HG03159 (cell line): ENCODE results near the gene ALG8.
A peak's percentile ranks its signal among the peaks of the same experiment; 100 is the strongest.
"Not testable (repeated sequence)": the region's sequence is repeated elsewhere in the genome, so short reads cannot be mapped to it uniquely, and the experiment has no call there.

Source experiments
- ATAC-seq: cut with Tn5 transposase; IDR thresholded peaks from one replicate; pipeline ENCODE4 v1.9.1; 2021; ENCODE audit warnings: mild to moderate bottlenecking, moderate library complexity; ENCODE audit not compliant: unreplicated experiment

Gene ALG8

DNA sequence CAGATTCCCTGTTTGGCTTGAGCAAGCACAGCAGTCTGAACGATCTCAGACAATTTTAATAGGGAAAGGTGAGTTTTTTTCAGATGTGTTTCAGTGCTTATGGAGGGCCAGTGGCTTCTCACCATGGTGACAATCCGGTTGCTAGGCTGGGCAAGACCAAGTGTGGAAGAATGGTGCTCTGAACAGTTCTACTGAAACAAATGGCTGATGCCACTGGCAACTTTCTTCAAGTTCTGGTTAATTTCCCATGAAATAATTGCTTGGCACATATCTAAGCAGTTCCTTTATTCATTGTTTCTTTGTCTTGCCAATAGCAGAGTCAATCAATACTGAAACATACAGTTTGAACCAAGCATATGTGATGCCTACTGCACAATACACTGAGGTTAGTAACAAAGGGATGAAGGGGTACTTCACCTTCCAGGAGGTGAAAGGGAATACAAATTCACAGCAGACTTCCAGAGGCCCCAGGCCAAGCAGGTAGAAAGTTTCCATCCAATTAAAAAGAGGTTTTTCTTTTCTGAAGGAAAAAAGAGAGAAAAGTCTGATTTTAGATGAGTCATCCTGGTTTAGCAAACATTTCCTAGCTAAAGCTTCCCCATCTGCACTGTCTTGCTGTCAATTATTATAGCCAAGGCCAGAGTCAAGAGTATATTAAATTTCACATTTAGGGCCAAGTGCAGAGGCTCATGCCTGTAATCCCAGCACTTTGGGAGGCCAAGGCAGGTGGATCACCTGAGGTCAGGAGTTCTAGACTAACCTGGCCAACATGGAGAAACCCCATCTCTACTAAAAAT is 38.6 kb downstream of the ALG8 start:
- ATAC-seq, result no peak

GRCh38 chr11:78100261-78100660 is 39.2 kb downstream of the ALG8 start:
- ATAC-seq, result no peak

DNA sequence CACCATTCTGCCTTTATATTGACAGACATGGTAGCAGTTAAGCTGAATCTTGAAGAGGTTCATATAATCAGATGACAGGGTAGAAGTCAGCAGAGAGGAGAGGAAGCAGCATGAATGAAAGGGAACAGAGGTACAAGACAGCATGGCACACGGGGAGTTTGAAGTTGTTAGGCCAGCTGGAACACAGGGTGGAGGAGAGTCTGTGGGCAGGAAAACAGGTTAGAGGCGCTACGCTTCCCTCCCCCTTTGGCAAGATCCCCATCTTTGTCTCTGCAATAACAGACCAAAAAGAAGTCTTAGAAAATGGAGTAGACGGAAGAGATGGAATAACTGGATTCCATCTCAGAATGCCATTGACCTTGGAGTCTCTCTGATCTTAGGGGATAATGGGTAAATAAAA is 39.8 kb downstream of the ALG8 start:
- ATAC-seq, result no peak

- ATAC-seq, result no peak
Measured at GRCh38 chr11:78097666-78098385, 41.6 kb downstream of the ALG8 start.

DNA sequence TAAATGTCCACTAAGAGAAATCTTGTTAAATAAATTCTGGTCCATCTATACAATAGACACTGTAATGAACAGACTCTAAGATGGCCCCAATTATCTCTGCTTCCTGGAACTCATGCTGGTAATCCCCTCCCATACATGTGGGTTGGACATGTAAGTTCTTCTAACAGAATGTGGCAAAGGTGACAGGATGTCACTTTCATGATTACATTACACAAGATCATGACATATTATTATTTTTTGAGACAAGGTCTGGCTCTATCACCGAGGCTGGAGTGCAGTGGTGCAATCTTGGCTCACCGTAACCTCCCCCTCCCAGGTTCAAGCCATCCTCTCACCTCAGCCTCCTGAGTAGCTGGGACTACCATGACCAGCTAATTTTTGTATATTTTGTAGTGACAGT is 45.2 kb downstream of the ALG8 start:
- no peak for ATAC-seq

DNA sequence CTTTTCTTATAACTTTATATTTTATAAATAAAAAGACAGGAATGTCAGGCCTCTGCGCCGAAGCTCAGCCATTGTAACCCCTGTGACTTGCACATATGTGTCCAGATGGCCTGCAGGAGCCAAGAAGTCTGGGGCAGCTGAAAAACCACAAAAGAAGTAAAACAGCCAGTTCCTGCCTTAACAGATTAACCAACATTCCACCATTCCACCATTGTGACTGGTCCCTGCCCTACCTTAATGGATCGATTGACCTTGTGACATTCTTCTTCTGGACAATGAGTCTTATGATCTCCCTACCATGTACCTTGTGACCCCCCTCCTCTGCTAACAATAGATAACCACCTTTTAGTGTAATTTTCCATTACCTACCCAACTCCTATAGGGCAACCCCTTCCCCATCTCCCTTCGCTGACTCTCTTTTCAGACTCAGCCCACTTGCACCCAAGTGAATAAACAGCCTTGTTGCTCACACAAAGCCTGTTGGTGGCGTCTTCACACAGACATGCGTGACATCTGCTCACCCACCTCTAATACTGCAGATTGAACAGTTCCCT is 52.8 kb downstream of the ALG8 start:
- ATAC-seq, result not testable (repeated sequence)

DNA sequence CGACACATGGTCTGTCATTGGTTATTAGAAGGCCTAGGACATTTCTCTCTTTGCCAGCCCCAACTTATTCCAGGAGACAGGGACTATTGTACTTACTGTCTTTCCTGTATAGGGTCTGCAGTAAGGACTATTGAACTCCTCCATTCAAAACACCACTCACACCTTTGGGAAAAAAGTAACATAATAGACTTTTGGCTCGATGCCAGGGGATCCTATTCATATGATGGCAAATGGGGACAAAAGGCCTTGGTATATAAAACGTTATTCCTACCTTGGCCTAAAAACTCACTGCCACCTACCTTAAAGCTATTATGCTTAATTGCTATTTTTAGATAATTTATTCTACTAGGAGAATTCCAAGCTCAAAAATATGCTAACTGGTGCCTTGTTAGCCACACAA is 53.5 kb downstream of the ALG8 start:
- ATAC-seq, result no peak

GRCh38 chr11:78084506-78084905 is 54.9 kb downstream of the ALG8 start:
- not testable (repeated sequence) for ATAC-seq

DNA sequence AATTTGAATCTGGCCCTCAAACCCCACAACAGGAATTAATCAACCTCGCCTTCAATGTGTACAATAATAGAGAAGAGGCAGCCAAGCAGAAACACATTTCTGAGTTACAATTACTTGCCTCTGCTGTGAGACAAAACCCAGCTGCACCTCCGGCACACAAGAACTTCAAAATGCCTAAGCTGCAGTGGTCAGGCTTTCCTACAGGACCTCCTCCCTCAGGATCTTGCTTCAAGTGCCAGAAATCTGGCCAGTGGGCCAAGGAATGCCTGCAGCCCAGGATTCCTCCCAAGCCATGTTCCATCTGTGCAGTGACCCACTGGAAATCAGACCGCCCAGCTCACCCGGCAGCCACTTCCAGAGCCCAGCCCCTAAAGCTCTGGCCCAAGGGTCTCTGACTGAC is 56.4 kb downstream of the ALG8 start:
- no peak for ATAC-seq

DNA sequence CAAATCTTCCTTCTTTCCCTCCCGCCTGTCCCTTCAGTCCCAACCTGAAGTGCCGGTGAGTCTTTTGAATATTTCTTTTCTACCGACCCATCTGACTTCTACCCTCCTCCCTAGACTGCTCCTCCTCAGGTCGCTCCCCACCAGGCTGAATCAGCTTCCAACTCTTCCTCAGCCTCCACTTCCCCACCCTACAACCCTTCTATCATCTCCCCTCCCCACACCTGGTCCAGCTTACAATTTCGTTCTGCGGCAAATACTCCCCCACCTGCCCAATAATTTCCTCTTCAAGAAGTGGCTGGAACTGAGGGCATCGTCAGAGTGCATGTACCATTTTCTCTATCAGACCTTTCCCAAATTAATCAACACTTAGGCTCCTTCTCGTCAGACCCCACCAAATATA is 57.3 kb downstream of the ALG8 start:
- no peak for ATAC-seq

DNA sequence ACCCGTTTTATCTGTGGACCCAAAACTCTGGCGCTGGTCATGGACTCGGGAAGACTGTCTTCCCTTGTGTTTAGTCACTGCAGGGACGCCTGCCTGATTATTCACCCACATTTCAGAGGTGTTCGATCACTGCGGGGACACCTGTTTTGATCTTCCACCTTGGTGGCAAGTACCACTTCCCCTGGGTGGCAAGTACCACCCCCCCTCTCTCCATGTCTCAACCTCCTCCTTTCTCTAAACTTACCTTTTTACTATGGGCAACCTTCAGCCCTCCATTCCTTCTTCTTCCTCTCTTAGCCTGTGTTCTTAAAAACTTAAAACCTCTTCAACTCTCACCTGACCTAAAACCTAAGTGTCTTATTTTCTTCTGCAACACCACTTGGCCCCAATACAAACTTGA is 57.8 kb downstream of the ALG8 start:
- no peak for ATAC-seq

DNA sequence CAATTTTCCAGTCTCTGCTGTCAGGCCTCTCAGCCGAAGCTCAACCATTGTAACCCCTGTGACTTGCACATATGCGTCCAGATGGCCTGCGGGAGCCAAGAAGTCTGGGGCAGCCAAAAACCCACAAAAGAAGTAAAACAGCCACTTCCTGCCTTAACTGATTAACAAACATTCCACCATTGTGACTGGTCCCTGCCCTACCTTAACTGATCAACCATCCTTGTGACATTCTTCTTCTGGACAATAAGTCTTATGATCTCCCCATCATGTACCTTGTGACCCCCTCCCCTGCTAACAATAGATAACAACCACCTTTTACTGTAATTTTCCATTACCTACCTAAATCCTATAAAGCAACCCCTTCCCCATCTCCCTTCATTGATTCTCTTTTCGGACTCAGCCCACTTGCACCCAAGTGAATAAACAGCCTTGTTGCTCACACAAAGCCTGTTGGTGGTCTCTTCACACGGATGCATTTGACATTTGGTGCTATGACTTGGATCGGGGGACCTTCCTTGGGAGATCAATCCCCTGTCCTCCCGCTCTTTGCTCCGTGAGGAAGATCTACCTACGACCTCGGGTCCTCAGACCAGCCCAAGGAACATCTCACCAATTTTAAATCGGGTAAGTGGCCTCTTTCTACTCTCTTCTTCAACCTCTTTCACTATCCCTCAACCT is 58.5 kb downstream of the ALG8 start:
- no peak for ATAC-seq

GRCh38 chr11:78080084-78080817 is 59.2 kb downstream of the ALG8 start:
- ATAC-seq, result no peak

DNA sequence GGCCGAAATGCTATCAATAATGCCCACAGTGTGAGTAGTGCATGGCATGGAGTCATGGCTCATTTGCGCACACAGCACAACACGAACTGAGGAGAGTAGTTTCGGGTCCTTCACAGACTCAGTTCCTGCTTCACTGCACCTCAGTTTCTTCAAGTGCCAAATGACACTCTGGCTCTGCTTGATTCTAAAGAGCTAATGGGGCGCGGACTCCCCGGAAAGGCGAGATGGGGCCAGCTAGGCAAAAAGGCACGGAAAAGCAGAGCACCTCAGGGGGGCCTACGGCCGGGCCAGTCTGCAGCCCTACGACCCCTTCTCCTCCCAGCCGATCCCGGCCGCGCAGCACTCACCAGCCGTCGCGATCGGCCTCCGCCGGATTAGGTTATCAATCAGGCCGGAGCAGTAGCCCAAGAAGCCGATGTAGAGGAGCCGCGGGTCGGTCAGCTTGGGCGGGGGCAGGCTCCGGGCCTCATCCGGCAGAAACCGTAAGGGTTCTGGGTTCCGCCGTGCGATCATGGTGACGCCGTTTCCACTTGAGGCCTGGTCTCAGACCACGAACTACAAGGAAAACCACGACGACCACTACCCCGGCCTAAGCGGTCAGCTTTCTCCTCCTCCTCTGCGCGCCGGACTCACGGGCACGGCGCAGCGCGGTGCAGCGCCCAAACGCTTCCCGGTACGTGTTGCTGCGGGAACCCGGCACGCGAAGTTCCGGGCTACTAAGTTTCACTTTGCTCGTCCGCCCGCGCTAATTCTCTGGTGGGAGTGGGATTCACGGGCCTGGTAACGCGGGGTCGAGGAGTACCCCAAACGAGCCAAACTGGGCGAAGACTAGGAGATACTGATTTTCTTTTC is 60.0 kb downstream of the ALG8 start, which contains the start of gene NDUFC2:
Gene NDUFC2 (minus strand): TSS at position 631 of the 852 bp plus-strand sequence. CDS start 118 bp downstream, at position 513.
- peak; percentile 75 for ATAC-seq

DNA sequence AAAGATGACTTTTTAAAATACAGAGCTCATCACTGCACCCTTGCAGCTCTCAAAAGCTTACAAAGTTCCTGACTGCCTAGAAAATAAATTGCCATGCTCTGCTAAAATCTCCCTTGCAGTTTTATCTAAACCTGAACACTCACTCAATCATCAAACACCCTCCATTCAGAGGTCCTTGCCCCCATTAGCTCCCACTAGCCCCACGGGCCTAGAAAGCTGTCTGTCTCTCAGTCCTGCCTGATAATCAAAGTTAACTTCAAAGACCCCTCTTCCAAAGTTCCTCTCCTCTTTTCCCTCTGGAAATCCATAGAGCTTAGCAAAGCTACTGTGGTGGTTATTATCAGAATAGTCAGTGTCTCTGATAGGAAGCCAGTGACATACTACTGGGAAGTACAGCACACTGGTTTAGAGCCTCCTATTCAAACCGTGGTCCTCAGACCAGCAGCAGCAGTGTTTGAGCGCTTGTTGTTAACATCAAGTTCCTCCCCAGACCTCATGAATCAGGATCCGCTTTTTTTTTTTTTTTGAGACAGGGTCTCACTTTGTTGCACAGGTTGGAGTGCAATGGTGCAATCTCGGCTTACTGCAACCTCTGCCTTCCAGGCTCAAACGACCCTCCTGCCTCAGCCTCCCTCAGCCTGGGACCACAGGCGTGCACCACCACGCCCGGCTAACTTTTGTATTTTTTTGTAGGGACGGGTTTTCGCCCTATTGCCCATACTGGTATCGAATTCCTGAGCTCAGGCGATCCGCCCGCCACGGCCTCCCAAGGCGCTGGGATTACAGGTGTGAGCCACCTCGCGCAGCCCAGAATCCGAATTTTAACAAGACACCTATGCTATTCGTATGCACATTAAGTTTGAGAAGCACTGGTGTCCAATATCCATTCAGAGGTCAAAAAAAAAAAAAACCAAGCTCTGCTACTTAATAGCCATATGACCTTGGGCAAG is 60.9 kb downstream of the ALG8 start:
- ATAC-seq, result no peak

DNA sequence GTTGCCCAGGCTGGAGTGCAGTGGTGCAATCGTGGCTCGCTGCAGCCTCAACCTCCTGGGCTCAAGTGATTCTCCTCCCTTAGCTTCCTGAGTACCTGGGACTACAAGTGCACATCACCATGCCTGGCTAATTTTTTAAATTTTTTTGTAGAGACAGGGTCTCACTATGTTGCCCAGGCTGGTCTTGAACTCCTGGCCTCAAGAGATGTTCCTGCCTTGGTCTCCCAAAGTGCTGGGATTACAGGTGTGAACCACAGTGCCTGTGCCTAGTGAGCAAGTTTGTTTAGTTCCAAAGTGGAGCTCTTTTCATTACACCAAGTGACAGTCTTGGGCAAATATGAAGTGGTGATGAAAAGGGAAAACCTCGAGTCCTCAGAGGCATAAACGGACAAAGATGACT is 61.8 kb downstream of the ALG8 start:
- ATAC-seq, result not testable (repeated sequence)

DNA sequence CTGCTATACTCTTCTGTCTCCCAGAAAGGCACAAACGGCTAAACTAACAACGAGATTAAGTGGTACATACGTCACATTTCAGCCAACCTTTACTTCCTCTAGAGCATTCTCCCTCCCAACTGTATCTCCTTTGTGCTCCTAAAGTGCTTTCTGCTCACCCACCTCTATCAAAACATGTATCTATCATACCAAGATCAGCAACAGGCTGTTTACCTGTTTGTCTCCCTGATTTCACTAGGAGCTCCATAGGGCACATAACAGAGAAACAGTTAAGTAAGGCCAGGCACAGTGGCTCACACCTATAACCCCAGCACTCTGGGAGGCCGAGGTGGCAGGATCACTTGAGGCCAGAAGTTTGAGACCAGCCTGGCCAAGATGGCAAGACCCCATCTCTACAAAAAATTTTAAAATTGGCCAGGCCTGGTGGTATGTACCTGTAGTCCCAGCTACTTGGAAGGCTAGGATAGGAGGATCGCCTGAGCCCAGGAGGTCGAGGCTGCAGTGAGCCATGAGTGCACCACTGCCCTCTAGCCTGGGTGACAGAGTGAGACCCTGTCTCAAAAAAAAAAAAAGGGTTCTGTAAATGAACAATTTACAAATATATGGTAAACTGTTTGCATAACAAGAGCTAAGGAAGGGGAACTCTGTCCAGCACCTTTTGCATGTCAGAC is 62.6 kb downstream of the ALG8 start:
- no peak for ATAC-seq

- ATAC-seq, result no peak
Measured at GRCh38 chr11:78074756-78075155, 64.7 kb downstream of the ALG8 start.
